Upper lobe of left lung (tissue), 4 donors: ENCODE data around the gene CCDC178.

Experiments
- EP300 ChIP-seq, 4 donors: sonication (generic); formaldehyde crosslinking; IDR thresholded peaks; one replicate each; pipeline ENCODE4 v1.5.1; 2017; ENCODE audit warnings: antibody characterized with exemption in 4 of 4, control low read depth in 2 of 4
- TF ChIP-seq, protein P1 (sequence below), 6 experiments: fragments of 450-650 bp in 4 of 6; fragments of 200-600 bp in 2 of 6; sonication (generic) in 2 of 6; IDR thresholded peaks; one replicate each; pipeline ENCODE4 v1.5.1; 2016 to 2019; ENCODE audit warnings: antibody characterized with exemption in 6 of 6

DNA sequence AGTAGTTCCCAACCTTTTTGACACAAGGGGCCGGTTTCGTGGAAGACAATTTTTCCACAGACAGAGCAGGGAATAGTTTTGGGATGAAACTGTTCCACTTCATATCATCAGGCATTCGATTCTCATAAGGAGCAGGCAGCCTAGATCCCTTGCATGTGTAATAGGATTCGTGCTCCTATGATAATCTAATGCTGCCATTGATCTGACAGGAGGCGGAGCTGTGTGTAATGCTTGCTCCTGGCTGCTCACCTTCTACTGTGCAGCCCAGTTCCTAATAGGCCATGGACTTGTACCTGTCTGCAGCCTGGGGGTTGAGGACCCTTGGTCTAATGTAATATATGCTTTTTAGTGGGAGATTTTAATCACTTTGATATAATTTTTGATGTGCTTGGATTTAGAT, 479.0 kb downstream of the CCDC178 start:
- TF ChIP-seq EP300 (IDR thresholded peaks at IDR 0.05), result no peak
- TF ChIP-seq, protein P1, sequence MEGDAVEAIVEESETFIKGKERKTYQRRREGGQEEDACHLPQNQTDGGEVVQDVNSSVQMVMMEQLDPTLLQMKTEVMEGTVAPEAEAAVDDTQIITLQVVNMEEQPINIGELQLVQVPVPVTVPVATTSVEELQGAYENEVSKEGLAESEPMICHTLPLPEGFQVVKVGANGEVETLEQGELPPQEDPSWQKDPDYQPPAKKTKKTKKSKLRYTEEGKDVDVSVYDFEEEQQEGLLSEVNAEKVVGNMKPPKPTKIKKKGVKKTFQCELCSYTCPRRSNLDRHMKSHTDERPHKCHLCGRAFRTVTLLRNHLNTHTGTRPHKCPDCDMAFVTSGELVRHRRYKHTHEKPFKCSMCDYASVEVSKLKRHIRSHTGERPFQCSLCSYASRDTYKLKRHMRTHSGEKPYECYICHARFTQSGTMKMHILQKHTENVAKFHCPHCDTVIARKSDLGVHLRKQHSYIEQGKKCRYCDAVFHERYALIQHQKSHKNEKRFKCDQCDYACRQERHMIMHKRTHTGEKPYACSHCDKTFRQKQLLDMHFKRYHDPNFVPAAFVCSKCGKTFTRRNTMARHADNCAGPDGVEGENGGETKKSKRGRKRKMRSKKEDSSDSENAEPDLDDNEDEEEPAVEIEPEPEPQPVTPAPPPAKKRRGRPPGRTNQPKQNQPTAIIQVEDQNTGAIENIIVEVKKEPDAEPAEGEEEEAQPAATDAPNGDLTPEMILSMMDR (IDR thresholded peaks at IDR 0.05), result no peak
